Measurements from ENCODE around the gene ARID2.

Gene ARID2

GRCh38 chr12:45852508-45852907, 123.0 kb downstream of the ARID2 start:
- DNase-seq (ENCODE audit: low read depth in 2 of 2), result no peak

- no peak for DNase-seq (ENCODE audit: low read depth in 2 of 2)
These were observed 124.0 kb downstream of the ARID2 start for GRCh38 chr12:45853550-45853949.

GRCh38 chr12:45863332-45863731, 133.8 kb downstream of the ARID2 start:
- no peak for DNase-seq (ENCODE audit: low read depth in 2 of 2)

GRCh38 chr12:45866299-45866698, 136.8 kb downstream of the ARID2 start:
- DNase-seq (ENCODE audit: low read depth in 2 of 2), result no peak

DNA sequence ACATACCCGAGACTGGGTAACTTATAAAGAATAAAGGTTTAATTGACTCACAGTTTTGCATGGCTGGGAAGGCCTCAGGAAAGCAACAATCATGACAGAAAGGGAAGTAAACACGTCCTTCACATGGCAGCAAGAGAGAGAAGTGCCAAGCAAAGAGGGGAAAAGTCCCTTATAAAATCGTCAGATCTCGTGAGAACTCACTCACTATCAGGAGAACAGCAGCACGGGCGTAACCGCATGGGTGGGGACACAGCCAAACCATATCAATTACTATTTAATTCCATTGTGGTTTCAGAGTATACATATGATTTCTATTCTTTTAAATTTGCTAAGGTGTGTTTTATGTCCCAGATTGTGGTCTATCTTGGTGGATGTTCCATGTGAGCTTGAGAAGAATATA, 142.9 kb downstream of the ARID2 start:
- DNase-seq (ENCODE audit: low read depth in 2 of 2), result no peak

DNA sequence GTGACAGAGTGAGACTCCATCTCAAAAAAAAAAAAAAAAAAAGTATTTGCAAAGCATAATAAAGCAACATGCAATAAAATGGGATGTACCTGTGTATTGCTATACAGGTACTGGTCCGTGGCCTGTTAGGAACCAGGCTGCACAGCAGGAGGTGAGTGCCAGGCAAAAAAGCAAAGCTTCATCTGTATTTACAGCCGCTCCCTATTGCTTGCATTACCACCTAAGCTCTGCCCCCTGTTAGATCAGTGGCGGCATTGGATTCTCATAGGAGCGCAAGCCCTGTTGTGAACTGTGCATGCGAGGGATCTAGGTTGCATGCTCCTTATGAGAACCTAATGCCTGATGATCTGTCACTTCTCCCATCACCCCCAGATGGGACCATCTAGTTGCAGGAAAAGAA, 147.6 kb downstream of the ARID2 start:
- no peak for DNase-seq (ENCODE audit: low read depth in 2 of 2)

GRCh38 chr12:45878630-45879255, 149.2 kb downstream of the ARID2 start:
- DNase-seq (ENCODE audit: low read depth in 2 of 2), result no peak

DNA sequence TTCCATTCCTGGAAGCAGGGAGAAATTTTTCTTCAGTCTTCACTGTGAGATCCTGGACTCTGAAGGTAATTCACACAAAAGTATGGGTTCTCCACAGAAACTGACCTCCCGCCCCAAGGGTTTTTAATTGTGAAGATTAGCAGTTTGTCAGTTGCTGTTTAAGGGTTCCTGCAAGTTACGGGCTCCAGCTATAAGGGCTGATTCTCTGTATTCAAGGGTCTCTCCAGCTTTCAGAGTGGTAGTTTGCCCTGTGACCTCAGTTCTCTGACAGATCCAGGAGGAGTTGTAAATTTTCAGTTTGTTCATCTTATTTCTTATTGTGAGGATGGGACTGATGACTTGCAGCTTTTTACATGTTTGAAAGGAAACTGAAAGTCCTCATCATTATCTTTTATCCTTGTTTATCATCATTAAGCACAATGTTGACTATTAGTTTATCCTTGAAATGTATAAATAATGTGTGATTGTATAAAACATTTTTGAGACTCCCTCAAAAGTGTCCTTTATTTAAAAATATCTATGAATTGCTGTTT, 149.9 kb downstream of the ARID2 start:
- no peak for DNase-seq (ENCODE audit: low read depth in 2 of 2)

DNA sequence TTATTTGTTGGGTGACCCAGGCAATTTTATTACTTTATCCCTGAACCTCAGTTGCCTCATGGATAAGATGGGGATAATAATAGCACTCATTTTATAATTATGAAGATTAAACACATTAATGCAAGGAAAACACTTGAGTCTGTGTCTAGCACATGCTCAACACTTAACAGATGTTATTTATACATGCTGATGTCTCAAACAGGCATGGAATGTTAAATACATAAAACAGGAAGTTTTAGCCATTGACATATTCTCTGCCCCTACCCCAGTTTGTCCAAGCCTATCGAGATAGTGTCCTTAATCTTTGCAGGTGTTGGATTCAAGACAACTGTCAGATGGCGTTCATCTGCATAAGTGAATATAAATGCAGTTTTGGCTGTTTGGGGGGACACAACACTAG, 151.0 kb downstream of the ARID2 start:
- DNase-seq (ENCODE audit: low read depth in 2 of 2), result no peak

DNA sequence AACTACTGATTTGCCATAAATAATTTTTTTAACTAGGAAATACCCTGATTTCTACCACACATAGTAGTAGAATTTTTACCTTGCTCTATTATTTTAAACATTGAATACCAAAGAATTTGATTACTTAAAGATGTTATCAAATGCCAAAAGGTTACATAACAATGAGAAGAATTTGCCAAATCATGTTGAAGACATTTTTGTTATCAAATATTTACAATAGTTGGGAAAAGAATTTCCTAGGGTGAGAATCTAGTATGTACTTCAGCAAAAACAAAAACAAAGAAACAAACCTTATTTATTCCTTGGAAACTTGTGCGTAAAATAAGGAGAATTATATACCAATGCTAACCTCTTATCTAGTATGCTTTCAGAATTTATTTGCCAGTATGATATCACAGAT, 153.7 kb downstream of the ARID2 start:
- DNase-seq (ENCODE audit: low read depth in 2 of 2), result no peak

GRCh38 chr12:45886685-45887084, 157.2 kb downstream of the ARID2 start:
- DNase-seq (ENCODE audit: low read depth in 2 of 2), result no peak

DNA sequence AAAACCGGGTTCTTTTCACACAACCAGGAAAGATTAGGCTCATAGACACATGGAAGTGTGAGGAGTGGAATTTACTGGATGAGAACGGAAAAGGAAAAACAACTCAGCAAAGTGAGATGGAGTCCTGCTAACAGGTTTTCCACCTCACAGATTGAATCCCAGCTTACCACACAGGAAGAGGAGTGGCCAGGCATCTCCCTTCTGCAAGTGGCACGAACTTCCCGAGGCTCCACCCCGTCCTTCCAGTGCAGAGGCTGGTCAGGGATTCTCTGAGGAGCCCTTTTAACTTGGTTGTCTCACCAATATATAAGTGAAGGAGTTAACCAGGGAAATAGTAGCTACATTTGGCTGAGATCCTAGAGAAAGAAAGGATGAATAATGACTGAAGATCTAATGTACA, 158.0 kb downstream of the ARID2 start:
- no peak for DNase-seq (ENCODE audit: low read depth in 2 of 2)

DNA sequence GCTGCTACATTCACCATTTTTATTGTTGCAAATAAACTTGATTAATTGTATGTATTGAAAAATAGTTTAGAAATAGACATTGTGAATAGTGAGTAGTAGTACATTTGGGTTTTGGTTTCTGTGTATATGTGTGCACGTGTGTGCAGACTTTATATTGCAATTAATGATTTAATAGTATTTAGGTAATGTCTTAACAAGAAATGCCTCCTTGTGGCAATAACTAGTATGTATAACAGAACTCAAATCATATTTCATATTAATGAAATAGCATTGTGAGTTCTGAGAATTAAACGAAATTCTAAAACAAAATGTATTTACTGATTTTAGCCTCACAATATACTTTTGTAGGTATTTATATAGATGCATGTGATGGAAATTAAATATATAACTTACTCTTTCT, 160.8 kb downstream of the ARID2 start:
- DNase-seq (ENCODE audit: low read depth in 2 of 2), result no peak

DNA sequence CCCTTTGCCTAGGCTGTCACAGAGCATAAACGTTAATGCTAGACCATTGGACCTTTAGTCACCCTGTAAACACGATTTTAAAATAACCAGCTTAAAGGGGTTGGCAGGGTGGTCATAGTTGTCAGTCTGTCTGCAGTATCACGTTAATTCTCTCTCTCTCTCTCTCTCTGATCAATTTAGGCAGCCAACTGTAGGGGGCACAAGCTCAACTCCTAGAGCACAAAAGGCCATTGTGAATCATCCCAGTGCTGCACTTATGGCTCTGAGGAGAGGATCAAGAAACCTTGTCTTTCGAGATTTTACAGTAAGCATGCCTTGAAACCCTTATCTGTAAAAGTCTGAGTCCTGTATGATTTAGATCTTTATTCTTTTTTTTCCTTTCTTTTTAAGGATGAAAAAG, 163.7 kb downstream of the ARID2 start:
- DNase-seq (ENCODE audit: low read depth in 2 of 2), result no peak

DNA sequence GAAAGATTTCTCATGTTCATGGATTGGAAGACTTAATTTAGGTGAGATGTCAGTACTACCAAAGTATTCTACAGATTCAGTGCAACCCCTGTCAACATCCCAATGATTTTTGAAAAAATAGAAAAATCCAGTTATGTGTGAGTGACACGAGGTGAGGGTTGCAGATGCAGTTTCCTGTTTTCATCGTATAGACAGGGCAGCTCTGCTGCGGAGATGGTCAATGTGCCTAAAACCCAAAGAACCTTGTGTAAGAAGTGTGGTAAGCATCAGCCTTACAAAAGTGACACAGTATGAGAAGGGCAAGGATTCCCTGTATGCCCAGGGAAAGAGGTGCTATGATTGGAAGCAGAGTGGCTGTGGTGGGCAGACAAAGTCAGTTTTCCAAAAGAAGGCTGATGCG, 166.5 kb downstream of the ARID2 start:
- no peak for DNase-seq (ENCODE audit: low read depth in 2 of 2)

DNA sequence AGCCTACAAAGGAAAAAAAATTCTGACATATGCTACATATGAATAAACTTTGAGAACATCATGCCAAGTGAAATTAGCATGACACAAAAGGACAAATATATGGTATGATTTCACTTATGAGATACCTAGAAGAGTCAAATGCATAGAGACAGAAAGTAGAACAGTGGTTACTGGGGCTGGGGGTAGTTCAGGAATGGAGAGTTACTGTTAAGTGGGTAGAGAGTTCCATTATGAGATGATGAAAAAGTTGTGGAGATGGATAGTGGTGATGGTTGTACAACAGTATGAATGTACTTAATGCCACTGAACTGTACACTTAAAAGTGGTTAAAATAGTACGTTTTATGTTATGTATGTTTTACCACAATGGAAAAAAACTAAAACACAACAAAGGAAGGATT, 168.6 kb downstream of the ARID2 start:
- DNase-seq (ENCODE audit: low read depth in 2 of 2), result no peak

DNA sequence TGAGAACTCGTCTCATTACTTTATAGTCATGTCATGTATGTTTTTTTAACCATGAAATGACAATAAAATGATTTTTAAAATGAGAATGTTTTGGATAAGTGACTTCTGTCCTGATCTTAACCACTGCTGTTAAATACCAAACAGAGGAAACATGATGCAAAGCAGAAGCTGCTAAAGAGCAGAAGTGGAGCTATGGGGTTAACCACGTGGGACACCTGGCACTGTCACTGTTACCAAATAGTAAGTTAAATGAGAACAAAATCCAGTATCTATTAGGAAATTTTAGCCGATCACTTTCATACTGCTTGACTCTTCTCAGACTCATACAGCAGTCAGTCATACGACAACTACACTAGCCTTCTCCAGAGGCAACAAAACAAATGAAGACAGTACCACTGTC, 178.4 kb downstream of the ARID2 start:
- no peak for DNase-seq (ENCODE audit: low read depth in 2 of 2)

DNA sequence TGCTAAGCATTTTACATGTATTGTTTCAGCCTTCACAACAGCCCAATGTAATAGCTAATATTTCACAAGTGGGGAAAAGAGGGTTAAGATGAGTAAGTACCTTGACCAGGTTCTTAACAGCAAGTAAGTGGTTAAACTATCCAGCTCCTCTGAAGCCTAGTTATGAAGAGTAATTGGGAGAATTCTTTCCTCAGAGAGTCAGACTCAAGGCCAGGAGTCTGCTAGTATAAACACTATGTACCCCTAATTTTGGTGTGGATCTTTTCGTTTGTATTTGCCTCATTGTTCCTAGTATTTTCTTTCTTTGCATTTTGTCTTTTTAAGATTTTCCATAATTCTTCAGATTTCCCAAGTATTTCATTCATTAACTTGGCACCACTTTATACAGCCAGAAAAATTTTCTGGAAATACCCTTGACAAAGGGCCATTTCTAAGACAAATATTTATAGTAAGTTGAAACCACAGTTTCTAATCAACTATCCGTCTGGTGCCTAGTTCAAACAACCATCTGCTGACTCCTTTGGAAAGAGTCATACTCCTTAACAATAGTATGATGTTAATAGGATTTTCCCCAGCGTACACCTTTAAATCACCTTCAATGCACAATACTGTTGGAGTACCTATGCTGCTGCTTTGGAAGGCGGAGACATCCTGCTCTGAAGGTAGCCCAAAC, 179.7 kb downstream of the ARID2 start:
- no peak for DNase-seq (ENCODE audit: low read depth in 2 of 2)

GRCh38 chr12:45912774-45913173, 183.3 kb downstream of the ARID2 start:
- DNase-seq (ENCODE audit: low read depth in 2 of 2), result no peak

DNA sequence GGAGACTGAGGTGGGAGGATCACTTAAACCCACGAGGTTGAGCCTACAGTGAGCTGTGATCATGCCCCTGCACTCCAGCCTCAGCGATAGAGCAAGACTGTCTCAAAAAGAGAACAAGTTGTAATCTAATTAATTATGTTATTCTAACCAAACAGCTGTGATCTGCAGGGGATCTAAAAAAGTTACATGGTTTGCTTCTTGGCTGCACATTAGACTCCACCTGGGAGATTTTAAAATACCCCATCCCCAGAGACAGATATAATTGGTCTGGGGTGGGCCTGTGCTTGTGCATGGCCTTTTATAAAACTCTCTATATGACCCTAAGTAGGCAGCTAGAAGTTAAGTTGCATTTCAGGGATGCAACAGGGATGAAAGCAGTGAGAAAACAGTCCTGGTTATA, 184.1 kb downstream of the ARID2 start:
- no peak for DNase-seq (ENCODE audit: low read depth in 2 of 2)

DNA sequence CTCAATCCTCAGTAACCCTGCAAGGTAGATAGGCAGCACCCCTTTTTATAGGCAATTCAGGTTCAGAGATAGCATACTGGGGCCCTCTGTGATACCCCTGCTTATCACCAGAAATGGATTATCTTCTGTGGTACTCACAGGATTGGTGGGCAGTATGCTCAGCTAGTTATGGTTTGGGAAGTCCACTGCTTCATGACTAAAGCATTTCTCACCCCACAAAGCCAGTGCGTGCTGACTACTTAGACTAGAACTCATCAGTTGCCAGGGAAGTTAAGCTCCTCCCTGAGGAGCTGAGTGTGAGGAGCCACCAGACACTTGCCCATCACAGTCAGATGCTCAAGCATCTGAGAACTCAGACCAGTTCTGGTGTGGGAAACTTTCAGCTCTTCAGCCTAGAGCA, 184.6 kb downstream of the ARID2 start:
- DNase-seq (ENCODE audit: low read depth in 2 of 2), result no peak

DNA sequence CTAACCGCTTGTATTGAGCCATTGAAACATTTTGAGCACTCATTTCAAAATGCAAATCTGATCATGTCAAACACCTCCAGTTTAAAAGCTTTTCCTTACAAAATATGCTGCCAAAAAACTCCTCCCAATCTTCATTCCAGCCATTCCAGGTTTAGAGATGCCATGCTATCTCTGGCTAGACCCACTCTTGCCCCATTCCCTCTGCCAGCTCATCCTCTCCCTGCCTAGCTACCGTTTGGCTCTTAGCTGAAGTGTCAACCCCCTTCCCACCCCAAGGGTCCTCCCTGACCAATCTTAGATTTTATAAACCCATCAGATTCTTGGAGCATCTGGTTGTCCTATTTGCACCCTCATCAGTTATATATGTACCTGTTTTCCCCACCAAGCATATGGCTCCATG, 185.9 kb downstream of the ARID2 start:
- no peak for DNase-seq (ENCODE audit: low read depth in 2 of 2)

- no peak for DNase-seq (ENCODE audit: low read depth in 2 of 2)
These were observed 189.3 kb downstream of the ARID2 start for GRCh38 chr12:45918818-45919217.

GRCh38 chr12:45928309-45928708, 198.8 kb downstream of the ARID2 start:
- no peak for DNase-seq (ENCODE audit: low read depth in 2 of 2)

Data from activated CD4-positive, alpha-beta T cell treated with anti-CD3 and anti-CD28 coated beads for 24 hours (primary cell).